Neural progenitor cell (in vitro differentiated cells): ENCODE results near the gene DOCK10.

Experiments used
- EZH2 ChIP-seq: fragments of 200-600 bp; sonication (generic); IDR thresholded peaks from 2 replicates; pipeline ENCODE4 v1.6.1; 2017; ENCODE audit warnings: antibody characterized with exemption, mild to moderate bottlenecking, moderate library complexity
- EZH2phosphoT487 ChIP-seq: fragments of 200-600 bp; sonication (generic); IDR thresholded peaks from 2 replicates; pipeline ENCODE4 v1.6.1; 2017; ENCODE audit warnings: antibody characterized with exemption
- TF ChIP-seq, protein P1 (sequence below): fragments of 200-600 bp; sonication (generic); IDR thresholded peaks from 2 replicates; pipeline ENCODE4 v1.5.1; 2017; ENCODE audit warnings: antibody characterized with exemption, mild to moderate bottlenecking

DNA sequence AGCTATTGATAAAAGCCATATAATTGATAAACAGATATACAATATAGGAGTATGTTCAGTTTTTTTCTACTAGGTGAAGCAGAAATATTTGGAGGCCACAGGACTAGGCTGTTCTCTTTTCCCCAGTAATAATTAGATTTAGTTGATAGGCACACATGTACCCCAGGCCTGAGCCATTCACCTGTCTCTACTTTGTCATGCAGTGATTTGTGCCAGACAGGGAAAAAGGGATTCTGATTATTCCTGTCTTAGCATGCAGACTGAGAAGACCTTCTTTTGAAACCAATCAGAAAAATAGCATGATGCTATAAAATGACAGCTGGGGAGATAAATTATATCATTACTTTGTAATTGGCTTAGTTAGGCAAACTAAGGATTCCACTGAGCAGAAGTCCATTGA lies 94.3 kb downstream of the DOCK10 start:
- TF ChIP-seq, protein P1, sequence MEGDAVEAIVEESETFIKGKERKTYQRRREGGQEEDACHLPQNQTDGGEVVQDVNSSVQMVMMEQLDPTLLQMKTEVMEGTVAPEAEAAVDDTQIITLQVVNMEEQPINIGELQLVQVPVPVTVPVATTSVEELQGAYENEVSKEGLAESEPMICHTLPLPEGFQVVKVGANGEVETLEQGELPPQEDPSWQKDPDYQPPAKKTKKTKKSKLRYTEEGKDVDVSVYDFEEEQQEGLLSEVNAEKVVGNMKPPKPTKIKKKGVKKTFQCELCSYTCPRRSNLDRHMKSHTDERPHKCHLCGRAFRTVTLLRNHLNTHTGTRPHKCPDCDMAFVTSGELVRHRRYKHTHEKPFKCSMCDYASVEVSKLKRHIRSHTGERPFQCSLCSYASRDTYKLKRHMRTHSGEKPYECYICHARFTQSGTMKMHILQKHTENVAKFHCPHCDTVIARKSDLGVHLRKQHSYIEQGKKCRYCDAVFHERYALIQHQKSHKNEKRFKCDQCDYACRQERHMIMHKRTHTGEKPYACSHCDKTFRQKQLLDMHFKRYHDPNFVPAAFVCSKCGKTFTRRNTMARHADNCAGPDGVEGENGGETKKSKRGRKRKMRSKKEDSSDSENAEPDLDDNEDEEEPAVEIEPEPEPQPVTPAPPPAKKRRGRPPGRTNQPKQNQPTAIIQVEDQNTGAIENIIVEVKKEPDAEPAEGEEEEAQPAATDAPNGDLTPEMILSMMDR, result no peak
- TF ChIP-seq EZH2 (no peak), EZH2phosphoT487 (no peak)
